GM18907 (cell line): ENCODE measurements around the gene OGA.

Experiments
- ATAC-seq: cut with Tn5 transposase; IDR thresholded peaks from one replicate; pipeline ENCODE4 v1.9.1; 2021; ENCODE audit warnings: mild to moderate bottlenecking, moderate library complexity; ENCODE audit not compliant: unreplicated experiment

The OGA gene

DNA sequence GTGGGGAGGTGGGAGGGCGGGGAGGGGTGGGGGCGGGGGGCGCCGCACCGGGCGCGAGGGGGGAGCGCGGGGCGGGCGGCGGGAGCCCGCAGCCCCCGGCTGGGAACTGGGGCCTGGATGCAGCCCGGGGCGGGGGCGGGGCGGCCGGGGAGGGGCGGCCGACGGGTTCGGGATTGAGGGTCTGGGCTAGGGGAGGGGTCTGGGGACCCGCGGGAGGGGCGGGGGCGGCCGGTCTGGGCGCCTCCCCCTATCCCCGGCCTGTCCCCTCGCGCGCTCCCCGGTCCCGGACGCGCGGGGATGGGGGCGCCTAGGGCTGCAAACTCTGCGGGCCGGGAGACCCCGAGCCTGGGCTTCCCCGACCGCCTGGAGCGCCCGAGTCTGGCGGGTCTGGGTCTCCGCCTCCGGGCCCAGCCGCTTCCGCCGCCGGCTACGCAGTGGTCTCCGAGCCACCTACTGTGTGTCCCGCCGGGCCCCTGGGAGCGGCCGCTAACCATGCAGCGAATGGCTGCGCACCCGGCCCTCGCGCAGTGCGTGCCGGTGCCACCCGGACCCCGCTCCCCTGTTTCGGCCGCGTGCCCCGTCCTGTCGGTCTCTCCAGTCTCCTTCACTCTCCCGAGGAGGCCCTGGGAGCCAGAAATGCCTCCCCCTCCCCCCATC lies 42.0 kb downstream of the OGA start:
- no peak for ATAC-seq

- ATAC-seq: no peak
These were observed 42.7 kb downstream of the OGA start, which contains the start of gene FGF8 for GRCh38 chr10:101775273-101776160. FGF8 (minus strand) TSS chr10:101776114; CDS start chr10:101775900, 214 bp downstream.

DNA sequence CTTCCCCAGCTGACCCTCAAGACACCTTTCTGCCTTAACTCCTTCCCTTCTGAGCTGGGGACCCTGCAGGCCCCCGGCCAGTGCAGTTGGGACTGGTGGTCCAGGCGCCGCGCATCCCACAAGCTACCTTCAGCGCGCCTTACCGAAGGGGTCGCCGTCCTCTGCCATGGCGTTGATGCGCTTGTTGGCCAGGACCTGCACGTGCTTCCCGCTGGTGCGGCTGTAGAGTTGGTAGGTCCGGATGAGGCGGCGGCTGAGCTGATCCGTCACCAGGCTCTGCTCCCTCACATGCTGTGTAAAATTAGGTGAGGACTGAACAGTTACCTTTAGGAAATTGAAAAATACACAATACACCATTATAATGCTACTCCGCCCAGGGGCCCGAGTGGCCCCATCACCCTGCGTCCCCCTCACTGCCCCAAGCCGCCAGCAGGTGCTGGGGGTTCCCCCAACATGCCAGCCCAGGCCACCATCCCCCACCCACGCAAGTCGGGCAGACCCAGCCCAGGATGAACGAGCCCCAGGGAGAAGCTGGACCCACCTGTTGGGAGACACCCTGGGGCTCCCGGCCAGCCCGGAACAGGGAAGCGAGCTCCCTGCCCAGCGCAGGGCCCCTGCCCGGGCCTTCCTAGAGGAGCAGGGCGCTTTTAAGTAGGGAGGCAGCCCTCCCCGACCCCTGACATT lies 43.5 kb downstream of the OGA start:
- ATAC-seq: no peak

DNA sequence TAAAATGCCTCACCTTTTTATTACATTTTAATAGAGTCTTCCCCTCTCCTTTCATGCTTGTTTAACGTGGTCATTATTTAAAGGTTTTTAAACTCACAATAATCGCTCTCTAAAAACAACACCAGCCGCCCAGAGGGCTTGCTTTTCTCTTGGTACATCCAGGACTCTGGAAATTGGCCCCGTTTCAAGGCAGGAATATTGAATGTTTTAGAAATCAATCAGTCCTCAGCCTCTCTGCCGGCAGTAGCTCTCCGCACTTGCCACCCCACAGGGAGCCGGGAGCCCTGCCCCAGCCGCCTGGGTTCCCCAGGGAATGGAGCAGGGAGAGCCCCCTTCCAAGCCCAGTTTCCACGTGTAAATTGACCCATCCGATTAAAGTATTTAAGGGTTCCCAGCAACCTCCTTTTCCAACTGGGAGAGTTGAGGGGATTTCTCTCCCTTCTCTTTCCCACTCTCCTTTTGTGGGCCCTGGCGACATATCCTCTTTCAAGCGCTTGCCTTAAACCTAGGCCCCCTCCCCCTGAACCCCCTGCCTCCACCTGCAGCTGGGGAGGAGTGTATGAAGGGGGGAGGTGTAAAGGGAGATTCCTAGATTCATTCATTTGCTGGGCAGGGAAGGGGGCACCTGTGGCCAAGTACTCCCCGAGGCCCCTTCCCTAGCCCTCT lies 44.2 kb downstream of the OGA start:
- no peak for ATAC-seq

DNA sequence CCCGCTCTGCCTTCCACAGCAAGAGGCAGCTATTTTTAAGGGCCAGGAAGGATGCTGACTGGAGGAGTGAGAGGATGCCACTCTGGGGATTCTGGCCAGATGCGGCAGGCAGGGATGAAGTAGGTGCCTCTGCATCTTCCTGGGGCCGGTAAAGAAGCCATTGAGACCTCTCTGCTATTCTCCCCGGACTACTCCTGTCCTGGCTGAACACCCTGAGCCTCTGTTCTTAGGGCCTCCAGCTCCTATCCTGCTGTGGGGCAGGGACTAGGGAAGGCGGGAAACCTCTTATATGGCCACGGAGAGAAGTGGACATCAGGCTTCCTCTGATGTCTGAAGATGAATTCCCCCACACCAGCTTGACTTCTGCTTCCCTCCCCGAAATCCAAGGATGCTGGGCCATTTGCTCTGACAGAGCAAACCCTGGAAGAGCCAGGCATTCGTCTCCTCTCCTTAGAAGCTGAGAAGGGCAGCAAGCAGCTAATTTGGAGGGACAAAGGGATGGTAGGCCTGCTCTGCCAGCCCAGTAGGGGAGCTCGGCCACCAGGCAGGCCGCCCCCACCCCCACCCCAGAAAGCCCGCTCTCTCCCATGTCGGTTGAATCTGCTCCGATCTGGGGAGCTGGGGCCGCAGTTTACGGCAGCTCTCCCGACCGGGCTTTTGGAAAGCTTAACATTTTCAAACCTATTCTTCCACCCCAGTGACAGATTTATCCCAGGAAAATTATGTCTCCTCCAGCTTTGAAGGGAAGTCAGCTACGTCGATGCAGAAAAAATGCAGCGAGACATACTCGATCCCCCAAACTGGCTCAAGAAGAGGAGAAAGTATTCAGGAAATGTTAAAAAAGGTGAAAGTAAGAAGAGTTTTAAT lies 45.1 kb downstream of the OGA start:
- ATAC-seq: no peak

GRCh38 chr10:101772017-101772894 lies 46.0 kb downstream of the OGA start:
- ATAC-seq: no peak

DNA sequence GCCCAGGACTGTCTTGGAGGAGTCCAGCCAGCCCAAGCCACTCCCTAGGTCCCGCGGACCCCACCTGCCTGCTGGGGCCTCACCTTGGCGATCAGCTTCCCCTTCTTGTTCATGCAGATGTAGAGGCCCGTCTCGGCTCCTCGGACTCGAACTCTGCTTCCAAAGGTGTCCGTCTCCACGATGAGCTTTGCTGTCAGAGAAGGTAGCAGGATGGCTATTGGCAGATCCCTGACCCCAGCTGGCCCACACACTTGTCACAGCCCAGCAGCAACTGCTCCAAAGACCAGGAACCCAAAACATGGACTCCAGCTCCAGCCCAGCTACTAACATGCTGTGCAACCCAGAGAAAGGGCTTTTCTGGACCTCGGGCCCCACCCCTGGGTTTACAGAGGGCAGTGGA lies 46.9 kb downstream of the OGA start:
- no peak for ATAC-seq

GRCh38 chr10:101770331-101771215 lies 47.7 kb downstream of the OGA start:
- no peak for ATAC-seq

- no peak for ATAC-seq
These were observed 48.6 kb downstream of the OGA start for GRCh38 chr10:101769541-101770180.

DNA sequence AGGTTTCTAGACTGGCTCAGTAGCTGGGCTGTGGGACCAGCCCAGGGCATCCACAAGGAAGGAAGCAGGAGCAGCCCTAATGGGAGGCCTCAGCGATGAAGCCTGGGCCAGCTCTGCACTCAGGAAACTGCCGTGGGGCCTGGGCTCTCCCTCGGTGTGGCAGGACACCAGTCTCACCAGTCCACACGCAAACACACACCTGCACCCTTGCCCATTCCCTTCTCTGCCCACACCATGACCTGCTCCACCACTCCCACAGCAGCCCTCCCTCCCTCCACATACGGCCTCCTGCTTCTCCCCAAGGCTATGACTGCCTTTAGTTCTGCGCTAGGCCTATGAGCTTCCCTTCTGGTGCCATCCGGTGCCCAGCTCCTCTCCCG lies 49.5 kb downstream of the OGA start:
- ATAC-seq: no peak

- ATAC-seq: no peak
These were observed 50.1 kb downstream of the OGA start for GRCh38 chr10:101767966-101768790.

GRCh38 chr10:101767600-101767945 lies 50.7 kb downstream of the OGA start:
- no peak for ATAC-seq

- ATAC-seq: no peak
These were observed 51.3 kb downstream of the OGA start for GRCh38 chr10:101766753-101767599.

GRCh38 chr10:101766306-101766705 lies 51.9 kb downstream of the OGA start:
- no peak for ATAC-seq

GRCh38 chr10:101763141-101763846 lies 55.0 kb downstream of the OGA start:
- no peak for ATAC-seq
